Prostate gland (tissue), 2 donors: Measurements from ENCODE around the gene SIGLEC6. TPM values are rescaled to one million over a fixed set of nuclear protein-coding genes. Genes with fewer than 3 reads are reported as not detected.

Source experiments
- DNase-seq: peaks from one replicate; pipeline ENCODE4 v3.0.0-alpha.2; 2019; ENCODE audit warnings: low spot score
- H3K27ac ChIP-seq, 2 donors: fragments of 200-600 bp; sonication (generic); 2 replicates each; pipeline ENCODE4 v1.5.1; 2017 to 2019
- H3K27me3 ChIP-seq: fragments of 200-600 bp; sonication (generic); replicated peaks from 2 replicates; pipeline ENCODE4 v1.5.1; 2019; ENCODE audit not compliant: insufficient read depth
- H3K36me3 ChIP-seq, 2 donors: fragments of 200-600 bp; sonication (generic); 1 replicate in 1 of 2; 2 replicates in 1 of 2; pipeline versions ENCODE4 v1.5.1 to v1.8.1; 2017 to 2019
- H3K4me1 ChIP-seq: fragments of 200-600 bp; sonication (generic); replicated peaks from 2 replicates; pipeline ENCODE4 v1.5.1; 2019
- H3K4me3 ChIP-seq, 2 donors: fragments of 200-600 bp; sonication (generic); 2 replicates each; pipeline ENCODE4 v1.5.1; 2017 to 2019
- H3K9me3 ChIP-seq: fragments of 200-600 bp; sonication (generic); 2 replicates; pipeline ENCODE4 v1.5.1; 2017
- POLR2A ChIP-seq: fragments of 450-650 bp; IDR thresholded peaks from one replicate; pipeline ENCODE4 v1.6.1; 2016; ENCODE audit warnings: antibody characterized with exemption, mild to moderate bottlenecking
- POLR2AphosphoS5 ChIP-seq: sonication (generic); formaldehyde crosslinking; IDR thresholded peaks from one replicate; pipeline ENCODE4 v1.6.1; 2017; ENCODE audit warnings: antibody characterized with exemption
- WGBS: methylation state at CpG from one replicate; pipeline ENCODE4 v1.1.5; 2018; 5-methylcytosine and 5-hydroxymethylcytosine counted together
- intact Hi-C: fragments of 100-400 bp; cut with DNase I; formaldehyde crosslinking; loops from one replicate; pipeline ENCODE4 v1.14.2; 2022
- total RNA-seq, 2 donors: library from RNA; depleted of rRNA; stranded (reverse); fragments of >200 nt; gene quantifications; one replicate each; pipeline ENCODE4 v1.1.0, GENCODE V29; 2016
- TF ChIP-seq, protein P1 (sequence below), 4 experiments: fragments of 200-600 bp in 2 of 4; fragments of 450-650 bp in 2 of 4; sonication (generic) in 2 of 4; IDR thresholded peaks; 1 replicate in 3 of 4; 2 replicates in 1 of 4; pipeline ENCODE4 v1.5.1; 2016 to 2019; ENCODE audit warnings: antibody characterized with exemption in 4 of 4, mild to moderate bottlenecking in 2 of 4, moderate library complexity in 2 of 4

Gene SIGLEC6
- total RNA-seq, 2 donors from 2014 or later: 0.68 TPM; not detected in 1

DNA sequence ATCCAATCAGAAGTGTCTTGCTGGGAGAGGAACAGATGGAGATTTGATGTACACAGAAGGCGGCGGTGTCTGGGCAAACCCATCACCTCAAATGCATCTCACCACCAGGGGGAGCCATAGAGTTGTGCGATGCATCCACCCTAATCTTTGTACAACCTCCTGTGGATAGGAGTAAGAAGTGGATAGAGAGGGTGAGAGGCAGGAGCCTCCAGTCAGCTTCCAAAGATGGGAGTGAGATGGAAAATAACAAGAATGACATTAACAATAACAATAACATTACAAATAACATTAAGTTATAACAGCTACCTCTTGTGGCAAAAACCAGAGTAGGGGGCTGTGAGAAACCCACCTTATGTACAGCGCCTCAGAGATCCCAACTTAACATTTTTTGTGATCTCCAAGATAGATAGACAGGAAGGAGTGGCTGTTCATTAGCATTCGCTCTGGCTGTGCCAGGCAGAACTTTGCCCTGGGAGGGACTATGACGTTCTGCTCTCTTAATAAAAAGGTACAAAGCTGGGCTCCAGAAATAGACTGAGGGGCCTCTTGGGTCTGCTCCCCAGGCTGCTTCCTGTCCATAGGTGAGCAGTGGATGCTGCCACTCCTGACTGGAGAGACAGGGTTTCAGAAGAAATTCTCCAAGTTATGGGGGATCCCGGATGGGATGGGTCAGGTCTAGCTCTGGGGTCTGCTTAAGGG lies 58.3 kb downstream of the SIGLEC6 start:
- Histone ChIP-seq H3K4me1 (no peaks in the 10 kb centered on the region), H3K36me3 (no peaks in the 10 kb centered on the region), H3K27me3 (no peaks in the 10 kb centered on the region), H3K4me3 (no peak overlapping the region), H3K27ac (no peak overlapping the region), H3K9me3 (no peaks in the 10 kb centered on the region)
- peak; percentile 75 for DNase-seq
- intact Hi-C loops: loop anchor here (5.0 to 10.0 kb wide), 2 partner anchors 184 to 302 kb away; no protein-coding TSS in a partner anchor
- 29% methylated on average over 7 of the region's 7 CpGs for WGBS
- TF ChIP-seq, protein P1, sequence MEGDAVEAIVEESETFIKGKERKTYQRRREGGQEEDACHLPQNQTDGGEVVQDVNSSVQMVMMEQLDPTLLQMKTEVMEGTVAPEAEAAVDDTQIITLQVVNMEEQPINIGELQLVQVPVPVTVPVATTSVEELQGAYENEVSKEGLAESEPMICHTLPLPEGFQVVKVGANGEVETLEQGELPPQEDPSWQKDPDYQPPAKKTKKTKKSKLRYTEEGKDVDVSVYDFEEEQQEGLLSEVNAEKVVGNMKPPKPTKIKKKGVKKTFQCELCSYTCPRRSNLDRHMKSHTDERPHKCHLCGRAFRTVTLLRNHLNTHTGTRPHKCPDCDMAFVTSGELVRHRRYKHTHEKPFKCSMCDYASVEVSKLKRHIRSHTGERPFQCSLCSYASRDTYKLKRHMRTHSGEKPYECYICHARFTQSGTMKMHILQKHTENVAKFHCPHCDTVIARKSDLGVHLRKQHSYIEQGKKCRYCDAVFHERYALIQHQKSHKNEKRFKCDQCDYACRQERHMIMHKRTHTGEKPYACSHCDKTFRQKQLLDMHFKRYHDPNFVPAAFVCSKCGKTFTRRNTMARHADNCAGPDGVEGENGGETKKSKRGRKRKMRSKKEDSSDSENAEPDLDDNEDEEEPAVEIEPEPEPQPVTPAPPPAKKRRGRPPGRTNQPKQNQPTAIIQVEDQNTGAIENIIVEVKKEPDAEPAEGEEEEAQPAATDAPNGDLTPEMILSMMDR (IDR thresholded peaks at IDR 0.05): peak; percentile 44 to 84 (median 74)
- TF ChIP-seq POLR2AphosphoS5: no peak

DNA sequence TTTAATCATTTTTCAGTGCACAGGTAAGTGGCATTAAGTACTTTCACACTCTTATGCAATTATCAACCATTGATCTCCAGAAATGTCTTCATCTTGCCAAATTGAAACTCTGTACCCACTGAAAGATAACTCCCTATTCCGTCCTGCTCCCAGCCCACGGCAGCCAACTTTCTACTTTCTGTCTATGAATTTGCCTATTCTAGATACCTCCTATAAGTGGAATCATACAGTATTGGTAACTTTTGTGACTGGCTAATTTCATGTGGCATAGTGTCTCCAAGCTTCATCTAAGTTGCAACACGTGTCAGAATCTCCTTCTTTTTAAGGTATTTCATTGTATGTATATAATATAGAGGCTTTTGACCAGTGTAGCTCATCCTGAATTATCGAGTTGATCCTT lies 58.9 kb downstream of the SIGLEC6 start:
- 14% methylated on average over 4 of the region's 4 CpGs for WGBS
- H3K27ac ChIP-seq: no peak overlapping the region
- intact Hi-C loops: loop anchor here (5.0 to 10.0 kb wide), 2 partner anchors 185 to 302 kb away; no protein-coding TSS in a partner anchor

DNA sequence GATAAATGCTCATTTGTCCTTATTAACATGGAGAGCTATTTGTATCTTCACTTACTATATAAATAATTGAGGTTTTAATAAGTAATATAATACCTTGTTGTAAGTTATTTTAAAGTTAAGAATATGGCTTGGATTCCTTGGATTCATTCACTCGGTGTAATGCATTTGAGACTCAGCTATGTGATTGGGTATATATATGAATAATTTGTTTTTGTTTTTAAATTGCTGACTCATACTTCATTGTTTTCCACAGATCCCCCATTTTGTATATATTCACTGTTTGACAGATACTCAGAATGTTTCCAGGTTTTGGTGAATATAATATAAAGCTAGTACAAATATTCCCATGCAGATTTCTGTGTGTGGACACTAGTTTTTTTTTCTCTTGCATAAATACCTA lies 59.9 kb downstream of the SIGLEC6 start:
- no peak for DNase-seq
- H3K27me3 ChIP-seq: no peaks in the 10 kb centered on the region
- intact Hi-C loops: loop anchor here (5.0 to 10.0 kb wide), 2 partner anchors 186 to 303 kb away; no protein-coding TSS in a partner anchor
- no peaks in the 10 kb centered on the region for H3K36me3 ChIP-seq
- no peak overlapping the region for H3K27ac ChIP-seq
- H3K4me1 ChIP-seq: no peaks in the 10 kb centered on the region
- no peak for TF ChIP-seq POLR2AphosphoS5
- TF ChIP-seq, protein P1 (IDR thresholded peaks at IDR 0.05): no peak
- TF ChIP-seq POLR2A: no peak
- WGBS: 61% methylated on average over 1 of the region's 1 CpG
- H3K9me3 ChIP-seq: no peaks in the 10 kb centered on the region
- H3K4me3 ChIP-seq: no peak overlapping the region

More for the DNA sequence above, 58.9 kb downstream of the SIGLEC6 start:
- Histone ChIP-seq H3K9me3 (no peaks in the 10 kb centered on the region), H3K4me1 (no peaks in the 10 kb centered on the region), H3K36me3 (no peaks in the 10 kb centered on the region), H3K27me3 (no peaks in the 10 kb centered on the region), H3K4me3 (no peak overlapping the region)
- no peak for DNase-seq
- TF ChIP-seq POLR2A (no peak), POLR2AphosphoS5 (no peak)
- TF ChIP-seq, protein P1 (IDR thresholded peaks at IDR 0.05): no peak

DNA sequence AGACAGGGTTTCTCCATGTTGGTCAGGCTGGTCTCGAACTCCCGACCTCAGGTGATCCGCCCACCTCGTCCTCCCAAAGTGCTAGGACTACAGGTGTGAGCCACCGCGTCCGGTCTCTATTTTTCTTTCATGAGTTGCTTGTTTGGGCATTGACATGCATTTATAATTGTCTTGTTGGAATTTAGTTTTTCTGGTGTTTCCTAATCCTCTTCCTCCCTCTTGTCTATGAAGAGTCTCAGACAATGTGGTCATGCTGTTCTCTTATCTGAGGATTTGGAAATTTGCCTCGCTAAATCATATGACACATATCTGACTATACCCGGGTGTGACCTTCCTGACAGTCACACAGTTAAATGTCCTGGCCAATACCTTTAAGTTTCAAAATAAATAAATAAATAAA lies 60.5 kb downstream of the SIGLEC6 start:
- Histone ChIP-seq H3K9me3 (no peaks in the 10 kb centered on the region), H3K27me3 (no peaks in the 10 kb centered on the region), H3K36me3 (no peaks in the 10 kb centered on the region), H3K4me3 (no peak overlapping the region), H3K4me1 (no peaks in the 10 kb centered on the region), H3K27ac (no peak overlapping the region)
- WGBS: 87% methylated on average over 9 of the region's 9 CpGs
- no peak for DNase-seq
- TF ChIP-seq POLR2A: no peak
- TF ChIP-seq, protein P1 (IDR thresholded peaks at IDR 0.05): no peak
- no peak for TF ChIP-seq POLR2AphosphoS5
- intact Hi-C loops: loop anchor here (5.0 to 10.0 kb wide), 2 partner anchors 186 to 304 kb away; no protein-coding TSS in a partner anchor

DNA sequence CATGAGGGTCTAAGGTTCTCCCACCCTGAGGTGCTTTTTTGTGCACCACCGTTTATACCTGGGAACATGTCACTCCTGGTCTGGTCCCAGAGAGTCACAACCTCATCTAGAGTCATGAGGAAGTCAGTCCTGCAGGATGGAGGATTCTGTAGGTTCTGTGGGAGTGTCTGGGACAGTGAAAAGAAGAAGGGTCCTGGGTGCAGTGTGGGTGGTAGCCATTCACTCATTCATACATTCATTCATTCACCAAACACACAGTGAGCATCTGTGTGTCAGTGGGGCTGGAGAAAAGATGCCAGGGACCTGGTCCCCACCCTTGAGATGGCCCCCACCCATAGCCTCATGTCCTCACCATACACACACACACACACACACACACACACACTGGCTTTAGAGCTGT lies 61.8 kb downstream of the SIGLEC6 start:
- Histone ChIP-seq H3K4me1 (no peaks in the 10 kb centered on the region), H3K9me3 (no peaks in the 10 kb centered on the region), H3K27ac (no peak overlapping the region), H3K4me3 (no peak overlapping the region), H3K27me3 (no peaks in the 10 kb centered on the region), H3K36me3 (no peaks in the 10 kb centered on the region)
- 64% methylated on average over 1 of the region's 1 CpG for WGBS
- TF ChIP-seq, protein P1 (IDR thresholded peaks at IDR 0.05): no peak
- TF ChIP-seq POLR2AphosphoS5 (no peak), POLR2A (no peak)
- DNase-seq: no peak
- intact Hi-C loops: loop anchor here (5.0 to 10.0 kb wide), 2 partner anchors 188 to 305 kb away; no protein-coding TSS in a partner anchor
